GM12878 (cell line): Measurements from ENCODE around the gene PHF20. TPM values are rescaled to one million over a fixed set of nuclear protein-coding genes. Genes with fewer than 3 reads are reported as not detected.

Experiments used
- ATAC-seq: fragments of 200-7000 bp; cut with Tn5 transposase; 3 replicates; pipeline ENCODE4 v1.9.1; 2020; ENCODE audit warnings: mild to moderate bottlenecking, moderate library complexity
- BruUV-seq: library from RNA; stranded (reverse); fragments of 400-500 nt; replicated peaks from 2 replicates; lab custom pipeline; 2021; lab: Mats Ljungman, UMichigan
- CTCF ChIA-PET: fragments of 300-600 bp; sonication (Branson Sonifier 250); formaldehyde crosslinking; extraction: SDS; loops from one replicate; lab custom pipeline; 2021; ENCODE audit warnings: inconsistent platforms; lab: Yijun Ruan, JAX
- POLR2A ChIA-PET: fragments of 350-600 bp; formaldehyde crosslinking; extraction: SDS; loops from one replicate; lab custom pipeline; 2021; ENCODE audit warnings: inconsistent platforms; lab: Charles Lee
- RAD21 ChIA-PET: fragments of 300-600 bp; sonication (Branson Sonifier 250); formaldehyde crosslinking; loops from one replicate; lab custom pipeline; 2023; ENCODE audit warnings: antibody characterized with exemption; ENCODE audit not compliant: unreplicated experiment; lab: Charles Lee
- SMC1A ChIA-PET: fragments of 300-600 bp; sonication (Branson Sonifier 250); formaldehyde crosslinking; loops from one replicate; lab custom pipeline; 2023; ENCODE audit not compliant: unreplicated experiment, uncharacterized antibody; lab: Charles Lee
- DNase-seq: peaks from one replicate; pipeline ENCODE4 v3.0.0-alpha.2; 2011; ENCODE audit warnings: low read depth, low spot score
- FAIRE-seq: peaks from 3 replicates; lab custom pipeline; 2011; peaks lifted over from hg19 to GRCh38; lab: Jason Lieb, UNC
- H2AFZ ChIP-seq: 2 replicates; pipeline ENCODE4 v1.6.0; 2011; ENCODE audit warnings: low read depth, low read length, control low read depth; ENCODE audit not compliant: control insufficient read depth
- H3K27ac ChIP-seq: 2 replicates; pipeline ENCODE4 v1.5.1; 2011; ENCODE audit warnings: control low read depth; ENCODE audit not compliant: control insufficient read depth, insufficient read depth
- H3K27me3 ChIP-seq, 2 experiments: replicated peaks in 1 of 2; 2 replicates each; pipeline versions ENCODE4 v1.6.0 to v1.6.1; 2011; ENCODE audit warnings: low read length in 1 of 2; ENCODE audit not compliant: control insufficient read depth in 2 of 2, insufficient read depth in 2 of 2
- H3K36me3 ChIP-seq, 2 experiments: 2 replicates each; pipeline ENCODE4 v1.5.1; 2011; ENCODE audit warnings: low read length in 1 of 2; ENCODE audit not compliant: control insufficient read depth in 2 of 2, insufficient read depth in 2 of 2
- H3K4me1 ChIP-seq: 2 replicates; pipeline ENCODE4 v1.6.1; 2011; ENCODE audit warnings: mild to moderate bottlenecking, low read length, moderate library complexity, mixed read lengths; ENCODE audit not compliant: control insufficient read depth, insufficient read depth
- H3K4me2 ChIP-seq: 2 replicates; pipeline ENCODE4 v1.6.0; 2011; ENCODE audit warnings: control low read depth; ENCODE audit not compliant: control insufficient read depth, insufficient read depth
- H3K4me3 ChIP-seq: fragments of 200-600 bp; sonication (generic); 2 replicates; pipeline ENCODE4 v1.5.1; 2016
- H3K79me2 ChIP-seq: 2 replicates; pipeline ENCODE4 v1.6.0; 2011; ENCODE audit warnings: low read length; ENCODE audit not compliant: control insufficient read depth, insufficient read depth
- H3K9ac ChIP-seq: 2 replicates; pipeline ENCODE4 v1.8.0; 2011; ENCODE audit warnings: low read length, control low read depth, mixed read lengths; ENCODE audit not compliant: control insufficient read depth, insufficient read depth
- H3K9me3 ChIP-seq: replicated peaks from 3 replicates; pipeline ENCODE4 v1.5.1; 2011; ENCODE audit warnings: mild to moderate bottlenecking, low read length; ENCODE audit not compliant: control insufficient read depth, insufficient read depth
- H4K20me1 ChIP-seq: 2 replicates; pipeline ENCODE4 v1.6.0; 2011; ENCODE audit not compliant: control insufficient read depth, insufficient read depth
- JUND ChIP-seq: IDR thresholded peaks from 2 replicates; pipeline ENCODE4 v1.6.1; 2012; ENCODE audit warnings: low read depth, mild to moderate bottlenecking, low read length, improper control_type of control experiment, moderate library complexity
- MLLT1 ChIP-seq: fragments of 450-650 bp; IDR thresholded peaks from 2 replicates; pipeline ENCODE4 v1.6.1; 2016; ENCODE audit warnings: mild to moderate bottlenecking
- SRF ChIP-seq, 2 experiments: IDR thresholded peaks; 2 replicates each; pipeline ENCODE4 v1.6.1; 2011; ENCODE audit warnings: low read depth in 2 of 2, low read length in 2 of 2, mild to moderate bottlenecking in 1 of 2, moderate library complexity in 1 of 2
- TCF12 ChIP-seq: IDR thresholded peaks from 2 replicates; pipeline ENCODE4 v1.6.1; 2011; ENCODE audit warnings: low read depth, mild to moderate bottlenecking, low read length
- TCF7 ChIP-seq: IDR thresholded peaks from 2 replicates; pipeline ENCODE4 v1.6.1; 2014; ENCODE audit warnings: antibody characterized with exemption, borderline replicate concordance
- YY1 ChIP-seq: IDR thresholded peaks from 2 replicates; pipeline ENCODE4 v1.6.1; 2011; ENCODE audit warnings: low read depth, mild to moderate bottlenecking, low read length
- WGBS: methylation state at CpG from one replicate; pipeline ENCODE4 v1.1.6; 2016; ENCODE audit warnings: low lambda C conversion rate; ENCODE audit not compliant: insufficient replicate concordance, insufficient coverage; ENCODE audit errors: missing lambda C conversion rate; 5-methylcytosine and 5-hydroxymethylcytosine counted together
- in situ Hi-C: fragments of 300-500 bp; cut with MboI; formaldehyde crosslinking; loops from 9 replicates; pipeline ENCODE4 v1.14.3; 2018; ENCODE audit warnings: mixed read lengths
- intact Hi-C: fragments of 100-400 bp; cut with micrococcal nuclease; formaldehyde crosslinking; loops from one replicate; pipeline ENCODE4 v1.14.2; 2022; ENCODE audit not compliant: unreplicated experiment
- polyA plus RNA-seq, 11 experiments: library from polyadenylated mRNA; depleted of rRNA in 4 of 11; unstranded in 6 of 11; stranded (reverse) in 5 of 11; fragments of >200 nt; fragmentation: Nextera tagmentation in 4 of 11; fragmentation: Illumina TruSeq in 1 of 11; extraction: Ambion mirVana in 4 of 11; extraction: Trizol in 1 of 11; gene quantifications; 1 replicate in 1 of 11; 2 replicates in 10 of 11; pipeline versions ENCODE4 v1.2.1 to v1.2.3, GENCODE V29; 2011 to 2016; ENCODE audit warnings: inconsistent platforms in 2 of 11, missing spikeins in 2 of 11, low read depth in 1 of 11
- total RNA-seq, 4 experiments: library from RNA; depleted of rRNA in 3 of 4; stranded (reverse); fragments of >200 nt in 3 of 4; fragmentation: Illumina TruSeq in 1 of 4; extraction: Trizol in 1 of 4; gene quantifications; 2 replicates each; pipeline versions ENCODE4 v1.2.1 to v1.2.3, GENCODE V29; 2013 to 2021

The PHF20 gene
- total and polyA plus RNA-seq, 10 of the 15 experiments (the other 5 are each of a cell fraction or from before 2014, with no cell fraction given) = 31.6 to 91.2 (median 46.8) TPM

DNA sequence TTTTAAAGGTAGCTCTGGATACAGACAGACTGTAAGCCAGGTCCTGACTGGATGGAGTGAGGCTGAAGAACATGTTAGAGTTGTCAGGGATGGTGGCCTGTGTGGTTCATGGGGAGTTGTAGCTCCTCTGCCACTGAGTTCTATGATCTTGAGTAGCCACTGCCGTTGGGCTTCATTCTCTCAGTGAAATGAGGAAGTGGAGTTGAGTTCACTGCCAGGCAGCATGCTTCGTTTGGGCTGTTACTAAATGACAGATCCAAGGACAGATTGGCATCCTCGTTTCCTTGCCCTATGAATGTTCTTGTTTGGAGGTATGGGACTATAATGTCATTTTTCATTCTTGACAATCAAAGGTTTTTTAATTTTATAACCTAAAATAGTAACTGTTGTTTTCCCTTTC lies 145.3 kb downstream of the PHF20 start (continued):
- TF ChIP-seq MLLT1 = no peak

DNA sequence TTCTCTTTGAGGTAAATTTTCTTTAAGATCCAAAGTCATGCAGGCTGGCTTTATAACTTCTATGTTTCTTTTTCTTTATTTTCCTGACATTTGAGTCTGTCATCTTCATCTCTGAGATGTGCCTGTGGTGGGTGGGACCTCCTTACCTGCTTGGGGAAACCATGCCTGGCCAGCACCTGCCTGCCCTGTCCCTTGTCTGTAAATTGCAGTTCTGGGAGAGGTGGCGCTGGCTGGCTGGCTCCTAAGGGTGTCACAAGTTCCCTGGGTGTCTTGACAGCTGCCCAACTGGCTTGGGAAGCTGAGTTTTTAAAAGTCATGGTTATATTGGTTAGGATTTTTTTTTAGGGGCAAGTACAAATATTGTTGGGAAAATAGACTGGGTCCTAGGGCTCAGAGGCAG lies 146.2 kb downstream of the PHF20 start:
- BruUV-seq = no TSS peak
- Histone ChIP-seq H3K9ac (no peak overlapping the region), H3K27ac (no peak overlapping the region), H3K4me3 (no peak overlapping the region), H3K4me2 (no peak overlapping the region), H3K36me3 (peaks cover 6 to 7% of the 10 kb centered on the region in 2 experiments; a peak in 3 of 4 replicates), H3K79me2 (no peaks in the 10 kb centered on the region), H3K9me3 (no peaks in the 10 kb centered on the region), H2AFZ (no peak overlapping the region), H3K4me1 (no peaks in the 10 kb centered on the region), H4K20me1 (no peaks in the 10 kb centered on the region), H3K27me3 (no peaks in the 10 kb centered on the region)
- 100% methylated on average over 1 of the region's 1 CpG for WGBS
- TF ChIP-seq SRF (IDR thresholded peaks at IDR 0.05; ENCODE audit: low read depth in 2 of 2, low read length in 2 of 2) (no peak), JUND (no peak), YY1 (no peak), TCF7 (no peak), TCF12 (no peak)
- ATAC-seq (no peak), FAIRE-seq (no peak), DNase-seq (no peak)
- in situ Hi-C loops (no loop called here), intact Hi-C loops (no loop called here)
- RAD21 ChIA-PET = no interaction called here
- POLR2A ChIA-PET = no interaction called here
- CTCF ChIA-PET = interaction anchor here (1.6 kb wide), 1 partner anchor 9 kb away, joined by 4 read pairs; no protein-coding TSS in a partner anchor
- SMC1A ChIA-PET = no interaction called here
